Right atrium auricular region (tissue), 2 donors: ENCODE data around the gene HSPA4. TPM values are rescaled to one million over a fixed set of nuclear protein-coding genes. Genes with fewer than 3 reads are reported as not detected.

Source experiments
- DNase-seq: peaks from one replicate; pipeline ENCODE4 v3.0.0-alpha.2; 2019; ENCODE audit warnings: low spot score
- H3K27ac ChIP-seq, 2 donors: fragments of 200-600 bp; sonication (generic); 1 replicate in 1 of 2; 2 replicates in 1 of 2; pipeline ENCODE4 v1.5.1; 2016 to 2019
- H3K27me3 ChIP-seq, 2 donors: fragments of 200-600 bp; sonication (generic); one replicate each; pipeline versions ENCODE4 v1.5.1 to v1.6.0; 2017 to 2019
- H3K36me3 ChIP-seq: fragments of 200-600 bp; sonication (generic); one replicate; pipeline ENCODE4 v1.5.1; 2016
- H3K4me1 ChIP-seq, 2 donors: fragments of 200-600 bp; sonication (generic); one replicate each; pipeline versions ENCODE4 v1.5.1 to v1.6.0; 2017 to 2019
- H3K4me3 ChIP-seq, 2 donors: fragments of 200-600 bp; sonication (generic); 1 replicate in 1 of 2; 2 replicates in 1 of 2; pipeline ENCODE4 v1.5.1; 2017 to 2019; ENCODE audit warnings: mild to moderate bottlenecking in 1 of 2, moderate library complexity in 1 of 2
- H3K9me3 ChIP-seq, 2 donors: fragments of 200-600 bp; sonication (generic); one replicate each; pipeline ENCODE4 v1.5.1; 2019
- total RNA-seq, 2 donors: library from RNA; depleted of rRNA; stranded (reverse); fragments of >200 nt; gene quantifications; one replicate each; pipeline ENCODE4 v1.1.0, GENCODE V29; 2016
- TF ChIP-seq, protein P1 (sequence below), 2 donors: fragments of 200-600 bp; sonication (generic); IDR thresholded peaks; one replicate each; pipeline ENCODE4 v1.5.1; 2019; ENCODE audit warnings: antibody characterized with exemption in 2 of 2

HSPA4 gene
- total RNA-seq, 2 donors from 2014 or later: 50.4 to 56.3 TPM

DNA sequence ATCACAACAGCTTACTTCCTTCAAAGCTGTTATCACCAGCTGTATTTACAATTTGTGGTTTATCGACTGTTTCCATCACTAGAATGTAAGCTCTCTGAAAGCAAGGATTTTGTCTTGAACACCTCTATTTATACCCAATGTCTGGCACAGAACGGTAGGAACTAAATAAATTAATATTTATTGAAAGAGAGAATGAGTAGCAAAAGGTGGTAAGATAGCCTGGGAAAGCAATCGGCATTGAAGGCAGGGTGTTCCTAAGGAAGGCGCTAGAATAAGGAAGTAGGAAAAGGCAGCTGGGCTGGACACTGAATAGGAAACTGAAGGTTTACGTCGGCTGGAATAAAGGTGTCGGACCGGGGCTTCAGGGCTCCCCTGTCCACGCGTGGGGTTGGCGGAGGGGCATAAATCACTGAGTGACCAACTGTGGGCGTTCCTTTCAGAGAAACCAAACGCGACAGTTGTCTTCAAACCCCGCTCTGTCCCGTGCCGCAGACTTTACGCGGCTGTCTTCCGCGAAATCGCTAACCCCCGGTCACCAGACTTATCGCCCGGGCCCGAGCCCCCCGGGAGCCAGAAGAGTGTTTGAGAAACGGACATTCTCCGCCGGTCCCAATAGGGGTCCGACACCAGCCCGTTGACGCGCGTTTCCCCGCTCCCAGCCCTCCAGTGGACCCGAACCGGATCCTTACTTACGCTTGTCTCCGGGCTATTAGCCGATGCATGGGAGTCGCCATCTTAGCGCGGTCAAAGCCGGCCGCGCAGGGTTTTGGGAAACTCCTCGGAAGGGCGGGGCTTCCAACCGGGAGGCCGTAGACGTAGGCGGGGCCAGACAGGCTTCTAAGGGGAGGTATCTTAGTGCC lies 25.8 kb upstream of the HSPA4 start, which contains the start of gene ZCCHC10:
ZCCHC10 (minus strand) TSS at position 746 of the 860 bp plus-strand sequence; CDS start at position 734, 12 bp downstream.
- peaks cover 0 to 20% of the 10 kb centered on the region in 2 donors for H3K4me1 ChIP-seq
- H3K4me3 ChIP-seq: peak within 1 kb of the TSS; percentile 73 to 85
- peaks cover 6% of the 10 kb centered on the region for H3K36me3 ChIP-seq
- TF ChIP-seq, protein P1, sequence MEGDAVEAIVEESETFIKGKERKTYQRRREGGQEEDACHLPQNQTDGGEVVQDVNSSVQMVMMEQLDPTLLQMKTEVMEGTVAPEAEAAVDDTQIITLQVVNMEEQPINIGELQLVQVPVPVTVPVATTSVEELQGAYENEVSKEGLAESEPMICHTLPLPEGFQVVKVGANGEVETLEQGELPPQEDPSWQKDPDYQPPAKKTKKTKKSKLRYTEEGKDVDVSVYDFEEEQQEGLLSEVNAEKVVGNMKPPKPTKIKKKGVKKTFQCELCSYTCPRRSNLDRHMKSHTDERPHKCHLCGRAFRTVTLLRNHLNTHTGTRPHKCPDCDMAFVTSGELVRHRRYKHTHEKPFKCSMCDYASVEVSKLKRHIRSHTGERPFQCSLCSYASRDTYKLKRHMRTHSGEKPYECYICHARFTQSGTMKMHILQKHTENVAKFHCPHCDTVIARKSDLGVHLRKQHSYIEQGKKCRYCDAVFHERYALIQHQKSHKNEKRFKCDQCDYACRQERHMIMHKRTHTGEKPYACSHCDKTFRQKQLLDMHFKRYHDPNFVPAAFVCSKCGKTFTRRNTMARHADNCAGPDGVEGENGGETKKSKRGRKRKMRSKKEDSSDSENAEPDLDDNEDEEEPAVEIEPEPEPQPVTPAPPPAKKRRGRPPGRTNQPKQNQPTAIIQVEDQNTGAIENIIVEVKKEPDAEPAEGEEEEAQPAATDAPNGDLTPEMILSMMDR (IDR thresholded peaks at IDR 0.05): peak in 1 of 2 donors; percentile 10
- peak; percentile 94 for DNase-seq
- H3K9me3 ChIP-seq: no peaks in the 10 kb centered on the region
- H3K27me3 ChIP-seq: no peaks in the 10 kb centered on the region
- H3K27ac ChIP-seq: peak within 1 kb of the TSS; percentile 92 to 96

DNA sequence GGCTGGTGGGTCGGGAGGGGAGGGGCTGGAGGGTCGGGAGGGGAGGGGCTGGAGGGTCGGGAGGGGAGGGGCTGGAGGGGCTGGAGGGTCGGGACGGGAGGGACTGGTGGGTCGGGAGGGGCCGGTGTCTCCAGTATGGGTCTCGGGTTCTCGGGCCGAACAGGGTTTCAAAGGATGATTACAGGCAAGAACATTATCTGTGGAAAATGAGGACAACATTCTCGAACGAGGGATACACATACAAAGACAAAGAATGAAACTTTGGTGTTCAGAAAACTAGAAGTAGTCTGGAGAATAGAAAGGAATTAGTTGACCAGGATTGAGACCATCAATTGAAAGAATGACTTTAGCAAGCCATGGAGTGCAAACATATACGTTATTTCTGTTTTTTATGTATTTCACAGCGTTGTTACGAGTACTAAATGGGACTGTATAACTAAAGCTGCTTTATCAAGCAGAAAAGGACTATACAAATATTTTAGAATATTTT lies 25.1 kb upstream of the HSPA4 start:
- H3K27ac ChIP-seq: peak overlapping the region; percentile 92 to 96
- TF ChIP-seq, protein P1 (IDR thresholded peaks at IDR 0.05): no peak
- peak overlapping the region; percentile 73 to 85 for H3K4me3 ChIP-seq
- no peaks in the 10 kb centered on the region for H3K27me3 ChIP-seq
- no peaks in the 10 kb centered on the region for H3K9me3 ChIP-seq
- peaks cover 6% of the 10 kb centered on the region for H3K36me3 ChIP-seq
- no peak for DNase-seq
- peaks cover 0 to 20% of the 10 kb centered on the region in 2 donors for H3K4me1 ChIP-seq

DNA sequence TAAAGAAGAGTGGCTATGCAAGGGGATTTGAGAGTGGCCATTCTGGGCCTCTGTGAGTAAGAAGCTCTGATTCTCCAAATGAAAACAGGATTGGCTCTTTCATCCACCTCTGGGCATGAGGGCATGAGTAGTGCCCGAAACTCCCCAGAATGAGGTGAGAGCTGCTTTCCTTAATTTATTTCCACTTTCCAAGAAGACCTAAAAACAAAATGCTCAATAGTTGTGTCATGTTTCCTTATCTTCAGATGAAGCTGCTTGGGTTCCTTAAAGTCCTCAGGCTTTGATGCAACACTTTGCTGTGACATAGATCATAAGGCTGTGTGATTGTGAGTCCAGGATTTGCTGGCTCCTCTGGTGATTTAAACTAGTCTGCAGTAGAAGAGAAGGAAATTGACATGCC lies 22.4 kb upstream of the HSPA4 start:
- TF ChIP-seq, protein P1 (IDR thresholded peaks at IDR 0.05): no peak
- no peak overlapping the region for H3K27ac ChIP-seq
- H3K36me3 ChIP-seq: no peaks in the 10 kb centered on the region
- no peaks in the 10 kb centered on the region for H3K27me3 ChIP-seq
- H3K9me3 ChIP-seq: no peaks in the 10 kb centered on the region
- H3K4me1 ChIP-seq: peaks cover 0 to 15% of the 10 kb centered on the region in 2 donors
- no peak for DNase-seq
- no peak overlapping the region for H3K4me3 ChIP-seq

DNA sequence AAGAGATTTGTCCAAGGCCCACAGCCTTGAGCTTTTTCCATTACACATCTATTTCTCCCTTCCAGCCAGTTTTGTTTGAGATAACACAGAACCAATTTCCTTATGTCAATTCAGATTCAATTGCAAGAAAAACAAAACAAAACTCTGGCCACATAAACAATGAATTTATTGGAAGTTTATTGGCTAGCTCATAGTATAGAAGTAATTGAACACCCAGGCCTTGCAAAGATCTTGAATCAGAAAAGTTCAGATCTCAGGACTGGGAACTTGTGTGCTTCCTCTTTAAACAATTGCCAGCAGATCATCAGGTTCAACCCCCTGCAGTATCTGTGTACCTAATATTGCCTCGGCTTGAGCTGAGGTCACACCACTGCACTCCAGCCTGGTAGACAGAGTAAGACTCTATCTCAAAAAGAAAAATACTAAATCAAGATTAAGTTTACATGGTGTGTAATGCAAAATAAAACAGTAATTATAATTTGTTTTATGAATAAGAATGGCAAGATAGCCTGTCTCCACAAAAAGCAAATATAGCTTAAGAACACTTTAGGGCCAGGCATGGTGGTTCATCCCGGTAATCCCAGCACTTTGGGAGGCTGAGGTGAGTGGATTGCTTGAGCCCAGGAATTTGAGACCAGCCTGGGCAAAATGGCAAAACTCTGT lies 21.3 kb upstream of the HSPA4 start:
- Histone ChIP-seq H3K27ac (no peak overlapping the region), H3K9me3 (no peaks in the 10 kb centered on the region), H3K27me3 (no peaks in the 10 kb centered on the region), H3K4me3 (no peak overlapping the region), H3K4me1 (peaks cover 0 to 4% of the 10 kb centered on the region in 2 donors), H3K36me3 (no peaks in the 10 kb centered on the region)
- TF ChIP-seq, protein P1 (IDR thresholded peaks at IDR 0.05): no peak
- no peak for DNase-seq

DNA sequence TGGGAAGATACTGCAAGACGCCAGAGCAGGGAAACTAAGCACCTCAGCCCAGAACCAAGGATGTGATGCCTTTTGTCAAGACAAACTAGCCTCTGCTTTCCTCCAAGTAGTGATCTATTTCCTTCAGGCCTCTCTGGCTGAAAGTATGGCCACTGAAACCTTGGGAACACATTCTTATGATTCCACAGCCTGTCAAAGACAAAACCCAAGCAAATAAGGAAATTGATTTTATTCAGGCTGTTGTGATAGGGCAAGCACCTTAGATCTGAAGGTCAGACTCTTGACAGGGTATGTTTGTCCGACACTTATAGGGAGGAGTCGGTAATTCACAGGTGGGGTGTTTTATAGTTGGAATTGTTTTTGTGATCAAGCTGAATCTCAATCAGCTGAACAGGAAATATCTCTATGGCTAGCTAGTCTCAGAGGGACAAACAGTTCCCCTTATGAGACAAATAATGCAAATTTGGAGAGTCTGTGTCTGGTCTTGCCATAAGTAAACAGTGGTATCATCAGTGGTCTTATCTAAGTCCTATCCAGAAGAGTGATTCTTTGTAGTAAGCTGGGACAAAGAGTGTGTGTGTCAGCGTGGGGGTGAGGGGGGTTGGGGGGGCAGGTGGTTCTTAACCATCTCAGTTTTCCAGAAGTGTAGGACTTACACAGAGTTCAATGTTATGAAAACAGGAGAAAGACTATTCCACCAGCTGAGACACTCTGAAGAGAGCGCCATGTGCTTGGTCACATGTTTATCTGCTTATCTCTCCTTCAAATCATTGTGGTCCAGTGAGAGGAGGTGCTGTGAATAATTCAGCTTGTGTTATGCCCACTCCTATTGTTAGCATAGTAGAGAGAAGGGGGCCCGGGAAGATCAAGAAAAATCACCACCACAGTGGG lies 18.7 kb upstream of the HSPA4 start:
- Histone ChIP-seq H3K9me3 (no peaks in the 10 kb centered on the region), H3K36me3 (no peaks in the 10 kb centered on the region), H3K4me3 (no peak overlapping the region), H3K4me1 (no peaks in the 10 kb centered on the region), H3K27me3 (no peaks in the 10 kb centered on the region), H3K27ac (no peak overlapping the region)
- TF ChIP-seq, protein P1 (IDR thresholded peaks at IDR 0.05): no peak
- no peak for DNase-seq
